A673 (cell line): ENCODE measurements around the gene TBX4. TPM values are rescaled to one million over a fixed set of nuclear protein-coding genes. Genes with fewer than 3 reads are reported as not detected.

ENCODE experiments used
- BruUV-seq: library from RNA; stranded (reverse); fragments of 400-500 nt; replicated peaks from 2 replicates; lab custom pipeline; 2021; lab: Mats Ljungman, UMichigan
- CTCF ChIA-PET: fragments of 300-600 bp; sonication (Branson Sonifier 250); formaldehyde crosslinking; loops from one replicate; lab custom pipeline; 2022; ENCODE audit warnings: antibody characterized with exemption; lab: Charles Lee
- POLR2A ChIA-PET: fragments of 300-600 bp; sonication (Branson Sonifier 250); formaldehyde crosslinking; loops from one replicate; lab custom pipeline; 2022; ENCODE audit warnings: antibody characterized with exemption; ENCODE audit not compliant: low non-redundant PET; lab: Charles Lee
- DNase-seq: peaks from one replicate; pipeline ENCODE4 v3.0.0-alpha.2; 2015; ENCODE audit warnings: low spot score
- H3K27ac ChIP-seq: fragments of 200-600 bp; sonication (generic); 2 replicates; pipeline ENCODE4 v1.5.1; 2016; ENCODE audit warnings: mixed run types, low read depth, mild to moderate bottlenecking, mixed read lengths, antibody characterized with exemption, low read length; ENCODE audit not compliant: poor library complexity, severe bottlenecking
- H3K27me3 ChIP-seq: fragments of 200-600 bp; sonication (generic); replicated peaks from 2 replicates; pipeline ENCODE4 v1.6.1; 2017; ENCODE audit warnings: mixed run types, low read depth, mild to moderate bottlenecking, mixed read lengths, antibody characterized with exemption, low read length; ENCODE audit not compliant: insufficient read depth, poor library complexity
- H3K36me3 ChIP-seq: fragments of 200-600 bp; sonication (generic); 2 replicates; pipeline ENCODE4 v1.6.1; 2016; ENCODE audit warnings: mixed run types, mild to moderate bottlenecking, mixed read lengths, antibody characterized with exemption, low read length; ENCODE audit not compliant: insufficient read depth, poor library complexity, severe bottlenecking
- H3K4me1 ChIP-seq: fragments of 200-600 bp; sonication (generic); 2 replicates; pipeline ENCODE4 v1.6.1; 2017; ENCODE audit warnings: mixed run types, mild to moderate bottlenecking, mixed read lengths, antibody characterized with exemption, low read length; ENCODE audit not compliant: insufficient read depth, poor library complexity, severe bottlenecking
- H3K4me3 ChIP-seq: fragments of 200-600 bp; sonication (generic); 2 replicates; pipeline ENCODE4 v1.5.1; 2016; ENCODE audit warnings: low read depth, mixed run types, mild to moderate bottlenecking, mixed read lengths, low read length; ENCODE audit not compliant: poor library complexity, severe bottlenecking
- H3K9me3 ChIP-seq: fragments of 200-600 bp; sonication (generic); 2 replicates; pipeline ENCODE4 v1.6.1; 2016; ENCODE audit warnings: mixed run types, low read depth, mild to moderate bottlenecking, mixed read lengths, antibody characterized with exemption, low read length; ENCODE audit not compliant: poor library complexity, severe bottlenecking
- EZH2 ChIP-seq: fragments of 200-600 bp; sonication (generic); IDR thresholded peaks from 2 replicates; pipeline ENCODE4 v1.6.1; 2017; ENCODE audit warnings: borderline replicate concordance, low read depth, mild to moderate bottlenecking, mixed read lengths, antibody characterized with exemption, low read length; ENCODE audit not compliant: poor library complexity, severe bottlenecking
- intact Hi-C: fragments of 100-400 bp; cut with micrococcal nuclease; formaldehyde crosslinking; loops from one replicate; pipeline ENCODE4 v1.10.0; 2022; ENCODE audit not compliant: unreplicated experiment
- total RNA-seq: library from RNA; stranded (reverse); gene quantifications from 2 replicates; pipeline ENCODE4 v1.2.3, GENCODE V29; 2021
- TF ChIP-seq, protein P1 (sequence below): fragments of 300-800, 200-600 bp; sonication (generic); conservative IDR thresholded peaks from 2 replicates; pipeline ENCODE4 v1.5.1; 2017; ENCODE audit warnings: low read depth, mild to moderate bottlenecking, antibody characterized with exemption, low read length, moderate library complexity, mixed read lengths

TBX4 gene
- total RNA-seq, 1 experiment from 2014 or later = not detected

DNA sequence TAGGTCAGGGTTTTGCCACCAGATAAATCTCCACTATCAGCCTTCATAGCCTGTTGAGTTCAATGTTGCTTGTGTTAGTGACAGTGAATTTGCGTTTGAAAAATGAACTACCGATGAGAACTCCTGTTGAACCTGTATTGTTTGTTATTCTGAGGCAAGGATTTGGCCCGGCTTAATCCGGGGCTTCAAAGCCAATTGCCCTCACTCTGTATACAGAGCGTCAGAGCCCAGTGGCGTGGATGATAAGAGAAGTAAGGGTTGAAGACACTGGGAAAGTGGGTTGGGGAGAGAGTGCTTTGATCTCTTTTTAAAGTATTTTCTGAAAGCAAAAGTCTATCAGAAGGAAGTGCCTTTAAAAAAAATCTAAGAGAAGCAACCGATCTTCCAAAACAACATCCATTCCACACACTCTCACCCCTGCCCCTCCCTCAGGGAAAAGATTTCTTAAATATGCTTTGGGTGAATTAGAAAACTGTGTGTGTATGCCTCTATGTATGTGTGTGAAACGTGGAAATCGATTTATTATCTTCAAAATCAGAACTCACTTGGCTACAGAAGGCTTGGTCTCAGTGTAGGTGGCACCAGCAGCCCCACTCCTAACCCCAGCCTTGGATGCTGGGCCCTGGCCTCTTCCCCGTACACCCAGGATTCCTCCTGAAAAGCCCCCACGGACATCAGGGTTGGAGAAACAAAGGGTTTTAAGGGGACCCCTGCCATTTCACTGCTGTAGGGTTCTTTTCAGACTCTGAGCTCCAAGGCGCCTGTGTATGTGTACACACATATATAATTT lies 8.8 kb downstream of the TBX4 start:
- BruUV-seq = no TSS peak
- no peak for DNase-seq
- Histone ChIP-seq H3K27ac (no peak overlapping the region), H3K27me3 (peaks cover 25% of the 10 kb centered on the region), H3K9me3 (no peaks in the 10 kb centered on the region), H3K4me3 (no peak overlapping the region), H3K4me1 (peaks cover 4% of the 10 kb centered on the region), H3K36me3 (no peaks in the 10 kb centered on the region)
- CTCF ChIA-PET = no interaction called here
- POLR2A ChIA-PET = no interaction called here
- TF ChIP-seq, protein P1, sequence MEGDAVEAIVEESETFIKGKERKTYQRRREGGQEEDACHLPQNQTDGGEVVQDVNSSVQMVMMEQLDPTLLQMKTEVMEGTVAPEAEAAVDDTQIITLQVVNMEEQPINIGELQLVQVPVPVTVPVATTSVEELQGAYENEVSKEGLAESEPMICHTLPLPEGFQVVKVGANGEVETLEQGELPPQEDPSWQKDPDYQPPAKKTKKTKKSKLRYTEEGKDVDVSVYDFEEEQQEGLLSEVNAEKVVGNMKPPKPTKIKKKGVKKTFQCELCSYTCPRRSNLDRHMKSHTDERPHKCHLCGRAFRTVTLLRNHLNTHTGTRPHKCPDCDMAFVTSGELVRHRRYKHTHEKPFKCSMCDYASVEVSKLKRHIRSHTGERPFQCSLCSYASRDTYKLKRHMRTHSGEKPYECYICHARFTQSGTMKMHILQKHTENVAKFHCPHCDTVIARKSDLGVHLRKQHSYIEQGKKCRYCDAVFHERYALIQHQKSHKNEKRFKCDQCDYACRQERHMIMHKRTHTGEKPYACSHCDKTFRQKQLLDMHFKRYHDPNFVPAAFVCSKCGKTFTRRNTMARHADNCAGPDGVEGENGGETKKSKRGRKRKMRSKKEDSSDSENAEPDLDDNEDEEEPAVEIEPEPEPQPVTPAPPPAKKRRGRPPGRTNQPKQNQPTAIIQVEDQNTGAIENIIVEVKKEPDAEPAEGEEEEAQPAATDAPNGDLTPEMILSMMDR = no peak
- TF ChIP-seq EZH2 = no peak
- intact Hi-C loops = no loop called here

DNA sequence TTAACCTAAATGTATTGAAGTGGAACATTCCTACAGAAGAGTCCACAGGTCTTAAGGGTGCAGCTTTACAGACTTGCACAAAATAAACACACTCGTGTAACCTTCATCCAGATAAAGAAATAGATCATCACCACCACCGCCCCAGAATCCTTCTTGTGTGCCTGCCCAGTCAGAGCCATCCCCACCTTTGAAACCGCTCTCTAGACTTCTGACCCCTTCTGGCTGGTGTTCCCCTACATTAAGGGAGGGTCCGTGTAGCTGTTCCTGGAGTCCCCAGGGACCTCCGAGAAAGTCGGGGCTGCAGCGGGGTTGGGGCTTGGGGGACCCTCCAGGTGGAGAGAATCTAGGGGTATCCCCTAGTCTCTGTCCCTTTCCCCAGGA lies 9.4 kb downstream of the TBX4 start:
- TF ChIP-seq, protein P1 = no peak
- no peak for TF ChIP-seq EZH2
- ChIA-PET POLR2A (interaction anchor here (0.6 kb wide), 1 partner anchor 1063 kb away, joined by 10 read pairs; no protein-coding TSS in a partner anchor), CTCF (interaction anchor here (0.8 kb wide), 1 partner anchor 52 kb away, joined by 3 read pairs; no protein-coding TSS in a partner anchor)
- peaks cover 25% of the 10 kb centered on the region for H3K27me3 ChIP-seq
- peak overlapping the region; percentile 31 for H3K4me3 ChIP-seq
- H3K27ac ChIP-seq = no peak overlapping the region
- intact Hi-C loops = no loop called here
- no TSS peak for BruUV-seq
- no peak for DNase-seq
- H3K9me3 ChIP-seq = no peaks in the 10 kb centered on the region
- no peaks in the 10 kb centered on the region for H3K36me3 ChIP-seq
- peaks cover 4% of the 10 kb centered on the region for H3K4me1 ChIP-seq

DNA sequence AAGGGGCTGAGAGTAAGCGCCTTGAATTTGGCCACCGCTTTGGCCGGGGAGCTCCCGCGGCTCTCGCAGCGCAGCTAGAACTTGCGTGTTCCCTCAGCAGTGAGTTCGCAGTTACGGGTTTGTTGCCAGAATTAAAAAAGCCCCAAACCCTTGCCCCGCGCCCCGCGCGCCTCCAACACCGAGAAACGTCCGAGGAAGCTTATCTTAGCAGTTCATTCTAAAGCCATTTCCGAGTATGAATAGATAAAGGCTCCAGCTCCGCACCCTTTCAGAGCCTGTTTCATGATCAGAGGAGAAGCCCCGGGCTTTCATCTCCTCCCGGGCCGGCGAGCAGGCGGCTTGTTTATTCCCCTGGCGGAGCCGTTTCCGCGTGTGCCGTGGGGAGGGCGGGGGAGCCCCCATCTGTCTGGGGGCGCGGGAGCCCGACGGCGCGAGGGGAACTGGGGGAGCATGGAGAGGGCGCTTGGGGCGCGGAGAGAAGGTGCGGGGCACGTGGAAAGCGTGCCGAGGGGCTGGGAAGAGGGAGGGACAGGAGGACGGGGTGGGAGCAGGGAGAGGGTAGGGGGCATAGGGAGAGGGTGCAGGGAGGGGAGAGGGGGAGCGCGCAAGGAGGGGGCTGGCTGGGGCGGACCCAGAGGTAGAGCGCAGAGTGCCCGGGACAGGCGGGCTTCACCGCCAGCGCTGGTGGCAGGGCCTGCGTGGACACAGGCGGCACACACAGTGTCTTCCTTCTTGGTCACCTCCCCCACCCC lies 9.9 kb downstream of the TBX4 start:
- Histone ChIP-seq H3K4me1 (peaks cover 4% of the 10 kb centered on the region), H3K27me3 (peaks cover 25% of the 10 kb centered on the region), H3K36me3 (no peaks in the 10 kb centered on the region), H3K9me3 (no peaks in the 10 kb centered on the region), H3K27ac (no peak overlapping the region), H3K4me3 (peak overlapping the region; percentile 31)
- ChIA-PET CTCF (interaction anchor here (0.8 kb wide), 1 partner anchor 53 kb away, joined by 3 read pairs; no protein-coding TSS in a partner anchor), POLR2A (interaction anchor here (0.6 kb wide), 1 partner anchor 1063 kb away, joined by 10 read pairs; no protein-coding TSS in a partner anchor)
- DNase-seq = no peak
- BruUV-seq = no TSS peak
- intact Hi-C loops = no loop called here
- TF ChIP-seq, protein P1 = no peak
- TF ChIP-seq EZH2 = no peak
